Cardiac muscle cell (in vitro differentiated cells and primary cell): ENCODE measurements around the gene BBS7. TPM values are rescaled to one million over a fixed set of nuclear protein-coding genes. Genes with fewer than 3 reads are reported as not detected.
A peak's percentile ranks its signal among the peaks of the same experiment; 100 is the strongest.

ENCODE experiments used
- DNase-seq, 2 donors: peaks; one replicate each; pipeline versions ENCODE4 v3.0.0 to v3.0.0-alpha.2; 2010 to 2017; ENCODE audit warnings: low read depth in 1 of 2, low spot score in 1 of 2
- H3K27ac ChIP-seq: fragments of 200-600 bp; sonication (generic); 2 replicates; pipeline ENCODE4 v1.5.1; 2016
- H3K27me3 ChIP-seq: fragments of 200-600 bp; sonication (generic); 2 replicates; pipeline ENCODE4 v1.6.0; 2016; ENCODE audit warnings: control low read depth
- H3K36me3 ChIP-seq: fragments of 200-600 bp; sonication (generic); 2 replicates; pipeline ENCODE4 v1.5.1; 2016; ENCODE audit warnings: control low read depth
- H3K4me1 ChIP-seq: fragments of 200-600 bp; sonication (generic); 2 replicates; pipeline ENCODE4 v1.8.1; 2017; ENCODE audit warnings: low read depth, mild to moderate bottlenecking, mixed run types
- H3K4me3 ChIP-seq: fragments of 200-600 bp; sonication (generic); 2 replicates; pipeline ENCODE4 v1.5.1; 2016; ENCODE audit warnings: mild to moderate bottlenecking
- H3K9me3 ChIP-seq: fragments of 200-600 bp; sonication (generic); 2 replicates; pipeline ENCODE4 v1.5.1; 2017; ENCODE audit warnings: low read depth, mild to moderate bottlenecking, control low read depth
- CTCF ChIP-seq: IDR thresholded peaks from 2 replicates; pipeline ENCODE4 v1.5.1; 2012; ENCODE audit warnings: low read depth, mild to moderate bottlenecking, low read length
- polyA plus RNA-seq: library from polyadenylated mRNA; unstranded; fragments of >200 nt; fragmentation: Nextera tagmentation; extraction: Ambion mirVana; gene quantifications from 2 replicates; pipeline ENCODE4 v1.2.1, GENCODE V29; 2016
- total RNA-seq: library from RNA; depleted of rRNA; stranded (reverse); fragments of >200 nt; gene quantifications from 2 replicates; pipeline ENCODE4 v1.2.3, GENCODE V29; 2016

Gene BBS7
- total and polyA plus RNA-seq, 2 experiments from 2014 or later: 12.9 to 22.7 TPM

DNA sequence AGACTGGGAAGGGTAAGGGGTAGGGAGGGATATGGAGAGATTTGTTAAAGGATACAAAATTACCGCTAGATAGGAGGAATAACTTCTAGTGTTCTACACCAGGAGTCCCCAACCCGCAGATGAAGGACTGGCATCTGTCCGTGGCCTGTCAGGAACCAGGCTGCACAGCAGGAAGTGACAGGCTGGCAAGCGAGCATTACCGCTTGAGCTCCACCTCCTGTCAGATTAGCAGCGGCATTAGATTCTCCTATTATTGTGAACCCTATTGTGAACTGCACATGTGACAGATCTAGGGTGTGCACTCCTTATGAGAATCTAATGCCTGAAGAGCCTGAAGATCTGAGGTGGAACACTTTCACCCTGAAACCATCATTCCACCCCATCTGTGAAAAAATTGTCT lies 27.9 kb upstream of the BBS7 start:
- H3K9me3 ChIP-seq: no peaks in the 10 kb centered on the region
- no peaks in the 10 kb centered on the region for H3K27me3 ChIP-seq

DNA sequence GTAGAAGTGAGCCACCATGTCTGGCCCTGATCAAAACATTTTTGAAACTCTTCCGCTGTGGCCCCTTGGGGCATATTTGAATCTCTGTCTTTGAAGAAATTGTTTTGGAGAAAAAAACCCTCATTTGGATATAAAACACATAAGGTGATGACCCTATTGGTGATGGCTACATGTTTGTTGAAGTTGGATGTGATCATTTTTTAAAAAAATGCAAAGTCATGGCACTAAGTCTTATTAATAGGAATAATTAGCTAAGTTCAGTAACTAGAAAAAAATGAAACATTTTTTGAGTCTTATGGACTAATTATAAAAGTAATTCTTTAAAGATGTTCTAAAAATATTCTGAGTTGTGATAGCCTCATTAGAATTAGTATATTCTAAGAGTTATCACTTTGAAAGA lies 17.9 kb upstream of the BBS7 start:
- peaks cover 10% of the 10 kb centered on the region for H3K36me3 ChIP-seq
- peaks cover 8% of the 10 kb centered on the region for H3K4me1 ChIP-seq
- H3K27ac ChIP-seq: no peak overlapping the region
- no peaks in the 10 kb centered on the region for H3K9me3 ChIP-seq
- H3K27me3 ChIP-seq: no peaks in the 10 kb centered on the region
- DNase-seq: no peak
- no peak overlapping the region for H3K4me3 ChIP-seq
- no peak for TF ChIP-seq CTCF

More for the DNA sequence above, 27.9 kb upstream of the BBS7 start:
- TF ChIP-seq CTCF: no peak
- Histone ChIP-seq H3K27ac (no peak overlapping the region), H3K4me1 (peaks cover 4% of the 10 kb centered on the region), H3K4me3 (no peak overlapping the region), H3K36me3 (peaks cover 4% of the 10 kb centered on the region)
- no peak for DNase-seq

GRCh38 chr4:121885115-121885514 lies 14.8 kb upstream of the BBS7 start:
- H3K4me1 ChIP-seq: peaks cover 8% of the 10 kb centered on the region
- peaks cover 17% of the 10 kb centered on the region for H3K36me3 ChIP-seq
- DNase-seq: peak in 1 of 2 donors; percentile 3
- H3K27me3 ChIP-seq: no peaks in the 10 kb centered on the region
- no peaks in the 10 kb centered on the region for H3K9me3 ChIP-seq
- no peak for TF ChIP-seq CTCF
- H3K27ac ChIP-seq: no peak overlapping the region
- H3K4me3 ChIP-seq: no peak overlapping the region

DNA sequence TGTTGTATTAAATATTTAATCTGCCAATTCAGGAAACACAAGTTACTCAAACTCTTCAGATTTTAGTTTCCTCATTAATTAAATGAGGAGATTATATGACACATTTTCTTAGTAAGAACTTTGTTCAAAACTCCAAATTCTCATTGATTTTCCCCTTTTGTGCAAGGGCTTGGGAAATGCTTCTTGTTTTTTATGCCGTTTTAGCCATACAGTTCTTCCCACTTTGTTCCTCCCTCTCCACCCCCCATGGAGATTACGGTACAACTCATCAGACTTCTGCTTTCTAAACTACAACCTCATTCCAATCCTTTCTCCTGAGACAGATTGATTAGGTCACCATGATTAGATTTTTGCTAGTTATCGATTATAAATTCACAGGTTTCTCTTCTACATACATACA lies 10.9 kb upstream of the BBS7 start:
- Histone ChIP-seq H3K4me3 (no peak overlapping the region), H3K9me3 (no peaks in the 10 kb centered on the region), H3K36me3 (peaks cover 32% of the 10 kb centered on the region), H3K27ac (no peak overlapping the region), H3K27me3 (no peaks in the 10 kb centered on the region), H3K4me1 (peaks cover under 1% of the 10 kb centered on the region)
- TF ChIP-seq CTCF: no peak
- DNase-seq: no peak

DNA sequence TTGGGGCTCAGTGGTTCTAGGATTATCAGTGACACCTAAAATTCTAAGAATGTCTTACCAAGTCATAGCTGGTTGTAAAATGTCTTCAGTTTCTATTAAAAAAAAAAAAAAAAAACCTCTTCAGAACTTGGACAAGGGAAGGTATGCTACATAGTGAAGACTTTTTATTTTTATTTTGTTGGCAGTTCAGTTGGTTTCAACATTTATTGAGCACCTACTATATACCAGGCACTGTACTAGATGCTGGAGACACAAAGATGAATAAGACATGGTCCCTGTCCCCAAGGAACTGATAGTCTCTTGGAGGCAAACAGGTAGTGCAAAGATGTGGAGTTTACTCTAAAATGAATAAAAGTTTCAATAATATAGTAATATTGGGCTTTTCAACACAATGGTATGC lies 8.9 kb upstream of the BBS7 start:
- H3K36me3 ChIP-seq: peaks cover 25% of the 10 kb centered on the region
- H3K27me3 ChIP-seq: no peaks in the 10 kb centered on the region
- DNase-seq: no peak
- no peak overlapping the region for H3K27ac ChIP-seq
- no peak overlapping the region for H3K4me3 ChIP-seq
- no peak for TF ChIP-seq CTCF
- H3K4me1 ChIP-seq: no peaks in the 10 kb centered on the region
- H3K9me3 ChIP-seq: no peaks in the 10 kb centered on the region
